NCI-H1105 treated with DMSO at 0.1 percent for 48 hours (cell line): ENCODE data around the gene CSTB.

Experiments used
- DNase-seq: peaks from one replicate; lab custom pipeline; 2025; lab: John Stamatoyannopoulos, UW

The CSTB gene

DNA sequence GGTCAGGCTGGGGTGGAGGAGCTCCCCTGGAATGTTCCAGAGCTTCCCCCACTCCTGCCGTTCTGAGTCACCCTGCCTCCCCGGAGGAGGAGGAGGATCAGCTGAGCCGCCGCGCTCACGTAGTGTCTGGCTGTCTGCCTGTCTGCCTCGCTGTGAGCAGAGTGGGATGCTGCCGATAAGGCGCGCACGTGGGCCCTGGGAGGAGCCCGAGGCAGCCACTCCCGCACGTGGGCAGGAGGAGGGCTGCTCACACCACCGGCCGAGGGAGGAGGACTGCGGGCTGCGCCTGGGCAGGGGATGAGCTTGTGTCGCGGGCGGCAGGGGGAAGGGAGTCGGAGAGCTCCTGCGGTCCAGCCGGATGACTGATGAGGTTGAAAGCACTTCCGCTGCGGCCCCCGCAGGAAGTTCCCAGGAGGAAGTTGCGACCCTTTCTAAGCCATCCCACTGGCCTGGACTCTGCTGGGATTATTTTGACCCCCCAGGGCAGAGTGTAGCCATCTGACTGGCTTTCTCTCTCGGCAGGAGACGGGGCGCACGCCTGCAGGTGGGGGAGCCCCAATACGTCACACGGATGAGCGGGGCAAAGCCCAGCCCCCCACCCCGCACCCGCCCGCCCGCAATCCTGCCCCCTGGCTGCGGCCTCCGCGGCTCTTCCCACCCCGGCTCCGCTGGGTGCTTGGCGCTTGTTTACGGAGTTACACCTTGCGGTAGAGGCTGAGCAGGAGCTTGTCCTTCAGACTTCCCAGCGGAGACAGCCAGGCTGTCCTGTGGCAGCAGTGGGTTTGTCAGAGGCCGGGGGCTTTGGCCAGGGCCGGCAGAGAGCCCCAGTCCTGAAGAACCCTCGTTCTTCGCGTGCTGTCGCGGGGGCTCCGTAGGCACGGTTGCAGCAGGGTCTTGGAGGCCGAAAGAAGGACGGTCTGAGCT is 47.4 kb downstream of the CSTB start:
- peak; percentile 70 for DNase-seq

DNA sequence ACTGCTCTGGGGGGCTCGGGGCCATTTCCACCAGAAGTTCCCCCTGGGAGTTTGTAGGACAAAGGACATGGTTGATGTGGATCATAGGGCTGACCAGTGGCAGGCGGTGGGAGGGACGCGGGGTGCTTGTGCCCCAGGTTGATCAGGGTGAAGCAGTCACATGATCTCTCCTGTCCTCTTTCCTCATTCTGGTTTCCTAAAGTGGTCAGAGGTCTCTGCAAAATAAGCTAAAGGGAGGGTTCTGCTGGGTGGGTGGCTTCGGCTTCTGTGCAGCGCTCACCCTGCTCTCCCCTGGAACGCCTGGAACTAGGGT is 48.0 kb downstream of the CSTB start:
- DNase-seq, result no peak

- DNase-seq, result no peak
Observed at GRCh38 chr21:43727519-43728153, 48.5 kb downstream of the CSTB start.

GRCh38 chr21:43726686-43727518 is 49.2 kb downstream of the CSTB start:
- no peak for DNase-seq
